Aorta (tissue), 5 donors: ENCODE measurements around the gene EEFSEC. TPM values are rescaled to one million over a fixed set of nuclear protein-coding genes. Genes with fewer than 3 reads are reported as not detected.

Experiments used
- ATAC-seq: fragments of 200-7000 bp; cut with Tn5 transposase; one replicate; pipeline ENCODE4 v1.9.1; 2022; ENCODE audit warnings: moderate library complexity; ENCODE audit not compliant: low FRiP score
- DNase-seq, 2 donors: peaks; one replicate each; pipeline ENCODE4 v3.0.0-alpha.2; 2020
- H3K27ac ChIP-seq, 2 donors: one replicate each; pipeline ENCODE4 v1.5.1; 2013; ENCODE audit warnings: low read length in 2 of 2, mild to moderate bottlenecking in 2 of 2, moderate library complexity in 2 of 2, control low read depth in 1 of 2, inconsistent platforms in 1 of 2, low read depth in 1 of 2
- H3K27me3 ChIP-seq, 2 donors: one replicate each; pipeline ENCODE4 v1.6.1; 2013; ENCODE audit warnings: control low read depth in 1 of 2, low read length in 1 of 2, mild to moderate bottlenecking in 1 of 2, moderate library complexity in 1 of 2; ENCODE audit not compliant: insufficient read depth in 2 of 2, control insufficient read depth in 1 of 2
- H3K36me3 ChIP-seq, 2 donors: one replicate each; pipeline ENCODE4 v1.6.1; 2013; ENCODE audit warnings: control low read depth in 1 of 2, low read length in 1 of 2, mild to moderate bottlenecking in 1 of 2; ENCODE audit not compliant: insufficient read depth in 2 of 2, control insufficient read depth in 1 of 2
- H3K4me1 ChIP-seq, 2 donors: one replicate each; pipeline ENCODE4 v1.6.1; 2013; ENCODE audit warnings: low read length in 2 of 2, control low read depth in 1 of 2, mild to moderate bottlenecking in 1 of 2, moderate library complexity in 1 of 2; ENCODE audit not compliant: insufficient read depth in 2 of 2, control insufficient read depth in 1 of 2
- H3K4me3 ChIP-seq, 2 donors: one replicate each; pipeline ENCODE4 v1.5.1; 2013; ENCODE audit warnings: low read length in 2 of 2, control low read depth in 1 of 2, mild to moderate bottlenecking in 1 of 2
- H3K9me3 ChIP-seq: one replicate; pipeline ENCODE4 v1.6.1; 2013; ENCODE audit warnings: mild to moderate bottlenecking, low read length; ENCODE audit not compliant: control insufficient read depth
- WGBS, 2 donors: extraction: QIAGEN DNeasy Blood & Tissue Kit; methylation state at CpG; one replicate each; pipeline ENCODE4 v1.1.7; 2013; 5-methylcytosine and 5-hydroxymethylcytosine counted together
- intact Hi-C, 2 donors: fragments of 100-400 bp; cut with DNase I; formaldehyde crosslinking; loops; one replicate each; pipeline versions ENCODE4 v1.14.2 to v1.15.0; 2022
- polyA plus RNA-seq, 2 donors: library from polyadenylated mRNA; stranded (reverse); fragments of 200-250 nt; gene quantifications; one replicate each; pipeline ENCODE4 v1.2.3, GENCODE V29; 2013
- total RNA-seq, 2 donors: library from RNA; stranded (reverse); fragmentation: NEBNext Ultra II Directional; extraction: Animal tissue kit (Norgen Biotek cat#: 25700); gene quantifications; one replicate each; pipeline ENCODE4 v1.2.1, GENCODE V29; 2021
- donor health status: healthy with polysubstance abuse.
- donor health status: Bipolar disorder and iron deficiency.
- donor health status: DM: no; HTN: no; CAD: no.
- donor health status: DM: no; HTN: no; CAD: no.
- donor health status: DM: yes; HTN: yes; CAD: no.

The EEFSEC gene
- total and polyA plus RNA-seq, 4 donors = 3.5 to 18.8 (median 11.6) TPM

GRCh38 chr3:128340904-128341555 lies 187.7 kb downstream of the EEFSEC start:
- no peaks in the 10 kb centered on the region for H3K4me1 ChIP-seq
- intact Hi-C loops = no loop called here
- DNase-seq (peak in 1 of 2 donors; percentile 52), ATAC-seq (no peak)
- H3K36me3 ChIP-seq = no peaks in the 10 kb centered on the region
- no peaks in the 10 kb centered on the region for H3K27me3 ChIP-seq
- no peak overlapping the region for H3K27ac ChIP-seq
- H3K9me3 ChIP-seq = no peaks in the 10 kb centered on the region
- H3K4me3 ChIP-seq = no peak overlapping the region
- WGBS, 2 donors = 95% methylated on average over 13 of the region's 13 CpGs

GRCh38 chr3:128341659-128342395 lies 188.5 kb downstream of the EEFSEC start:
- Histone ChIP-seq H3K27ac (no peak overlapping the region), H3K9me3 (no peaks in the 10 kb centered on the region), H3K27me3 (no peaks in the 10 kb centered on the region), H3K4me3 (no peak overlapping the region), H3K36me3 (no peaks in the 10 kb centered on the region), H3K4me1 (no peaks in the 10 kb centered on the region)
- intact Hi-C loops = no loop called here
- WGBS, 2 donors = 90% methylated on average over 12 of the region's 12 CpGs
- ATAC-seq (no peak), DNase-seq (peak in 1 of 2 donors; percentile 69)

- peak in 1 of 2 donors; percentile 50 for DNase-seq
- Histone ChIP-seq H3K9me3 (no peaks in the 10 kb centered on the region), H3K27me3 (no peaks in the 10 kb centered on the region), H3K27ac (no peak overlapping the region), H3K4me1 (no peaks in the 10 kb centered on the region), H3K4me3 (no peak overlapping the region), H3K36me3 (no peaks in the 10 kb centered on the region)
- intact Hi-C loops = no loop called here
- ATAC-seq = no peak
- WGBS, 2 donors = 92 to 96% methylated on average over 8 of the region's 8 CpGs
Measured at GRCh38 chr3:128342701-128343180, 189.5 kb downstream of the EEFSEC start.

- Histone ChIP-seq H3K9me3 (no peaks in the 10 kb centered on the region), H3K4me1 (no peaks in the 10 kb centered on the region), H3K36me3 (no peaks in the 10 kb centered on the region), H3K4me3 (no peak overlapping the region), H3K27me3 (no peaks in the 10 kb centered on the region), H3K27ac (no peak overlapping the region)
- intact Hi-C loops = no loop called here
- 73 to 77% methylated on average over 6 of the region's 6 CpGs for WGBS, 2 donors
- ATAC-seq (no peak), DNase-seq (no peak)
Measured at GRCh38 chr3:128343287-128344051, 190.2 kb downstream of the EEFSEC start.

GRCh38 chr3:128344052-128344735 lies 190.9 kb downstream of the EEFSEC start:
- Histone ChIP-seq H3K27ac (no peak overlapping the region), H3K27me3 (no peaks in the 10 kb centered on the region), H3K36me3 (no peaks in the 10 kb centered on the region), H3K9me3 (no peaks in the 10 kb centered on the region), H3K4me1 (no peaks in the 10 kb centered on the region), H3K4me3 (no peak overlapping the region)
- DNase-seq = no peak
- ATAC-seq = no peak
- WGBS, 2 donors = 92 to 95% methylated on average over 6 of the region's 6 CpGs
- intact Hi-C loops = no loop called here

GRCh38 chr3:128345196-128345595 lies 191.9 kb downstream of the EEFSEC start:
- Histone ChIP-seq H3K36me3 (no peaks in the 10 kb centered on the region), H3K27ac (no peak overlapping the region), H3K9me3 (no peaks in the 10 kb centered on the region), H3K27me3 (no peaks in the 10 kb centered on the region), H3K4me3 (no peak overlapping the region), H3K4me1 (no peaks in the 10 kb centered on the region)
- intact Hi-C loops = no loop called here
- 96 to 98% methylated on average over 4 of the region's 4 CpGs for WGBS, 2 donors
- ATAC-seq (no peak), DNase-seq (no peak)

GRCh38 chr3:128346562-128346961 lies 193.3 kb downstream of the EEFSEC start:
- intact Hi-C loops = no loop called here
- no peak for ATAC-seq

GRCh38 chr3:128347282-128347681 lies 194.0 kb downstream of the EEFSEC start:
- Histone ChIP-seq H3K36me3 (peaks cover 0 to 2% of the 10 kb centered on the region in 2 donors), H3K27ac (no peak overlapping the region), H3K9me3 (no peaks in the 10 kb centered on the region), H3K4me3 (no peak overlapping the region), H3K4me1 (no peaks in the 10 kb centered on the region), H3K27me3 (no peaks in the 10 kb centered on the region)
- intact Hi-C loops = no loop called here
- DNase-seq (no peak), ATAC-seq (no peak)

More at GRCh38 chr3:128346562-128346961, 193.3 kb downstream of the EEFSEC start:
- no peak for DNase-seq
- WGBS, 2 donors = 94 to 96% methylated on average over 2 of the region's 2 CpGs
- Histone ChIP-seq H3K9me3 (no peaks in the 10 kb centered on the region), H3K4me1 (no peaks in the 10 kb centered on the region), H3K36me3 (peaks cover 0 to 2% of the 10 kb centered on the region in 2 donors), H3K27ac (no peak overlapping the region), H3K27me3 (no peaks in the 10 kb centered on the region), H3K4me3 (no peak overlapping the region)
